HG02763 (cell line): Measurements from ENCODE around the gene SLC66A1.

Experiments
- ATAC-seq: cut with Tn5 transposase; IDR thresholded peaks from one replicate; pipeline ENCODE4 v1.9.1; 2021; ENCODE audit warnings: mild to moderate bottlenecking, moderate library complexity; ENCODE audit not compliant: unreplicated experiment

The SLC66A1 gene

DNA sequence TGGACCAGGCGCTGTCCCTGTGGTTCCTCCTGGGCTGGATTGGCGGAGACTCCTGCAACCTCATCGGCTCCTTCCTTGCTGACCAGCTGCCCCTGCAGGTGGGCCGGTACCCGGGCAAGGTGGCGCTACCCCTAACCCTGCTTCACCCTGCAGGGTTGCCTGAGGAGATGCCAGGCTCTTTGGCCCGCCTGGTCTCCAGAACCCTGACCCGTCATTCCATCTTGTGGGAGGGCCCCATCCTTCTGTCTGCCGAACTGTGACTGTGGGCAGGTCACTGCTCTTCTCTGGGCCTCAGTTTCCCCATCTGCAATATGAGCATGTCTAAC, 12.5 kb downstream of the SLC66A1 start:
- no peak for ATAC-seq

- no peak for ATAC-seq
Measured at GRCh38 chr1:19325368-19325957, 13.3 kb downstream of the SLC66A1 start.

GRCh38 chr1:19325958-19326747, 14.0 kb downstream of the SLC66A1 start:
- ATAC-seq: no peak

- ATAC-seq: no peak
Measured at GRCh38 chr1:19326748-19327065, 14.6 kb downstream of the SLC66A1 start.

DNA sequence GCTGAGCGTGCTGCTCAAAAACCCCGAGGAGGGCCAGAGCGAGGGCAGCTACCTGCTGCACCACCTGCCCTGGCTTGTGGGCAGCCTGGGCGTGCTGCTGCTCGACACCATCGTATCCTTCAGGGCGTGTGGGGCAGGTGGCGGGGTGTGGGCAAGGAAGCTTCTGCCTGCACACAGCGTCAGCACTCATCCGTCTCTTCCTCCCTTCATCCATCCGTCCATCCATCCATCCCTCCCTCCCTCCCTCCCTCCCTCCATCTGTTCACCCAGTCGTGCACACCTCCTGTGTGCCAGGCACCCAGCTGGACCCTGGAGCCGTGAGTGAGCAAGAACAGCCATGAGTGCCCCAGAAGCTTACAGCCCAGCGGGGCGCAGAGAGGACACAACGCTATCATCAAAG, 15.2 kb downstream of the SLC66A1 start:
- no peak for ATAC-seq

DNA sequence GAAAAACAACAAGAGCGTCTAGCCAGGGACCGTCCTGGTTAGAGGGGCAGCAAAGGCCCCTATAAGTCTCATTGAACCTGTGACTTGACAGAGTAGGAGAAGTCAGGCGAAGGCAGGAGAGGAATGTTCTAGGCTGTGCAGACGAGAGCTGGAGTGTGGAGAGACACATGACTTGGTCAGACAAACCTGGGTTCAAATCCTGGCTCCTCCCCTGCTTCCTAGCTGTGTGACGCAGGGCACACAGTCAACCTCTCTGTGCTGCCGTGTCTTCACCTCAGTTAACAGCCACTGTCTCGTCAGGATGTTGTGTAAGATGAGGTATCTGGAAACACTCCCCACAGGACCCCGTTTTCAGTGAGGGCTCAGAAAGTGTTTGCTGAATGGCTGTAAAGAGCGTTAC, 15.6 kb downstream of the SLC66A1 start:
- ATAC-seq: no peak

GRCh38 chr1:19328486-19328885, 16.4 kb downstream of the SLC66A1 start:
- ATAC-seq: no peak

DNA sequence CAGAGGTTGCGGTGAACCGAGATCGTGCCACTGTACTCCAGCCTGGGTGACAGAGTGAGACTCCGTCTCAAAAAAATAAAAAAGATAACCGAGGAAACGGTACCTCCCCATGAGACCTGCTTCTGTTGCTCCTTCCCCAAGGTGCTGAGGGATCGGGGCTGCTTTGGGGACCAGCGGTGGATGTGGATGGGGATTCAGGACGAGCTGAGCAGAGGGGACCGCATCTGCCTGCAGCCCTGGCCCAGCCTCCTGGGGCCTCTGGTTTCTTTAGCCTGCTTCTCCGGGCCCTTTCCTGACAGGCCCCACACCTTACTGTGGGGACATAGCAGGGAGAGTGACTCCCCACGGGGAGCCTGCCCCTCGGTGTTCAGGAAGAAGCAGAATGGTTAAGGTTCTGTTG, 17.1 kb downstream of the SLC66A1 start:
- no peak for ATAC-seq

GRCh38 chr1:19329611-19330010, 17.5 kb downstream of the SLC66A1 start:
- ATAC-seq: no peak

DNA sequence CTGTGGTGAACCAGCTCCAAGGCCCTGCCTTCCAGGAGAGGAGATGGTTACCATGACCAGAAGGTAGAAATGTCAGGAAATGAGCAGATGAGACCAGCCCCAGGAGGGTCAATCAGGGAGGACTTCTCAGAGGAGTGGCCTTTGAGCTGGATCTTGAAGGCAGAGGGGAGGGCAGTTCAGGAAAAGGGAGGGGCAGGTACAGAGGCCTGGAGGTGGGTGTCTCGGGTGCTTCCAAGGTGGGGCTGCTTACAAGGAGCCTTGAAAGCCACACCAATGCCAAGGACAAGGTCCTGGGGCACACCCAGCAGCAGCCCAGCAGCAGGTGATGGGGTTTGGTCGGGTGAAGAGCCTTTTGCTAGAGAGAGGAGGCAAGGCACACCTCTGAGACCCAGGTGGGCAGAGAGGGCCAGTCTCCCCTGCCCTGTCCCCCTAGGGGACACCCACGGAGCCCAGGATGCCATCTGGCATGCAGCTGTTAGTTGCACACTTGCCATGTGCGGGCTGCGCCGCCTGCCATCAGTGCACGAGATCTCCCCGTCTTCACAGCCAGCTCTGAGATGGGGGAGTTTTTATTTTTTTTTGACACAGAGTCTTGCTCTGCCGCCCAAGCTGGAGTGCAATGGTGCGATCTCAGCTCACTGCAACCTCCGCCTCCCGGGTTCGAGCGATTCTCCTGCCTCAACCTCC, 18.5 kb downstream of the SLC66A1 start:
- no peak for ATAC-seq

DNA sequence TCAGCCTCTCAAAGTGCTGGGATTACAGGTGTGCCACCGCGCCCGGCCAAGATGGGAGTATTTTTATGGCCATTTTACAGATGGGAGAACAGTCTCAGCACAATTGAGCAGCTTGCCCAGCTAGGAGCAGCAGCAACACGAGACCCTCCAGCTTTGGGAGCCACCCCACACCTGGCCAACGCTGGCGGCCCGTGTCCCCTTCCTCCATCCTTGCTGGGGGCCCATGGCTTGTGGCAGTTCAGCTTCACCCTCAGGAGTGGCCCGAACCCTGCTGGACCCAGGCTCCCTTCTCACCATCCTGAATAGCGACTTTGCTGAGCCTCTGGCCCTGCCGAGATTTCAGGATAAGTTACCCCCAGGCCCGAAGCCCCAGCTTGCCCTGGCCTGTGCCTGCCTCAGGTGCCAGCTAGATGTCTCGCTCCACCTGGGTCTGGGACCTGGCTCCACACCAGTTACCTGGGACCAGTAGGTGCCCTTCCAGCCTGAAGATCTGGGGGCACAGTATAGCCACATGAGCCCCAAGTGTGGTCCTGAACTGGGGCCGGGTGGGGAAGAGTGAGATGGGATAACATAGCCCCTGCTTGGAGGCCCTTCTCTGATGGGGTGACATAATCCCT, 19.2 kb downstream of the SLC66A1 start:
- ATAC-seq: no peak

DNA sequence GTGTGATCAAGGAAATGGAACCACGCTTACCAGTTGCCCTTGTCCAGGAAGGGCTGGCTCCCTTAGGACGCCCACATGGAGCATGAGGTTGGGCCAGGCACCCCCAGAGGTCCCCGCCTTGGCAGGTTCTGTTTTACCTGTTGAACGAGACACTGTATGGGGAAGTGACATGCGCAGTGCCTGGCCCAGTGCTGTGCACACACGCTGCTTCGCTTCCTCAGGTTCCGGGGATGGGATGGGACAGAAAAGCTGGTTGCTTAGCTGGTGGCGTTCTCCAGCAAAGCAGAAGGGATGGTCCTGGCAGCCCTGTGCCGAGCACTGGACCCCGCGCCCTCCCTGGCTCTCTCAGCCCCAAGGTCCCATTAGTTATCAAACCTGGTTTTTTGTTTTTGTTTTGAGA, 20.7 kb downstream of the SLC66A1 start:
- no peak for ATAC-seq

DNA sequence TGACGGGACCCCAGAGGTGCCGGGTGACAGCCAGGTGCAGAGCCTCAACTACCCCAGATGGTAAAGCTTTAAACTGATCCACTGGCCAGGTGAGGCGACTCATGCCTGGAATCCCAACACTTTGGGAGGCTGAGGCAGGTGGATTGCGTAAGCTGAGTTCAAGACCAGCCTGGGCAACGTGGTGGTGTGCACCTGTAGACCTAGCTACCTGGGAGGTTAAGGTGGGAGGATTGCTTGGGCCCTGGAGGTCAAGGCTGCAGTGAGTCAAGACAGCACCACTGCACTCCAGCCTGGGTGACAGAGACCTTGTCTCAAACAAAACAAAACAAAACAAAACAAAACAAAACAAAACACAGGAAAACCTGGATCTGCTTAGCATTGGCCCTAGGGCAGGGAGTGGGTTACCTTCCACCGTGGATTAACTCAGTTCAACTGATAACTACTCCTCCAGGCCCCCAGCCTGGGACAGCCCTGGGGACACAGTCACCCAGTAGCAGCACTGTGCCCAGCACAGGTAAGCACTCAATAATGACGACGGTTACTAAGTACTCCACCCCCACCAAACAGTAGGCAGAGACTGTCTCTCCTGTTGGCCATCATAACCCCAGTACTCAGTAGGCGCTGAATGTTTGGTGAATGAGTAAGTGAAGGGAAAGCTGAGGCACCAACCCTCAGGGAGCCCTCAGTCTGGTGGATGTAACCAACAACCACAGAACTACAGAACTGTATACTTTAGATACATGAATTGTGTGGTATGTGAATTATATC, 21.6 kb downstream of the SLC66A1 start:
- no peak for ATAC-seq

GRCh38 chr1:19336543-19336942, 24.4 kb downstream of the SLC66A1 start:
- ATAC-seq: no peak

DNA sequence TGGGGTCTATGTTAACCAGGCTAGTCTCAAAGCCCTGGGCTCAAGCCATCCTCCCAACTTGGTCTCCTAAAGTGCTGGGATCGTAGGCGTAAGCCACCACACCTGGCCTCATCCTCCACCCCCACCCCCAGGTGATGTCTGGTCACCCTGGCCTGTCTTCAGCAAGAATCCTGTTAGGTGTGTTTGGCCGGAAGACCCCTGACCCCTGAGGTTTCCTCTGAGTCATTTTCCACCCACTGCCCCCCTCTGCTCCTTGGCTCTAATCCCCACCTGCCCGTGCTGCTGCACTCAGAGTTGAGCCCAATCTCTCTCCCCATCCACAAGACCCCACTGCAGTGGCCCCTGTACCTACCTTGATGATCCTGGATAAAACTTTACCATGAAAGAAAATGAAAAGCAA, 25.2 kb downstream of the SLC66A1 start:
- ATAC-seq: no peak

- no peak for ATAC-seq
Measured at GRCh38 chr1:19338323-19338762, 26.2 kb downstream of the SLC66A1 start.

- no peak for ATAC-seq
Measured at GRCh38 chr1:19339214-19339861, 27.2 kb downstream of the SLC66A1 start.

DNA sequence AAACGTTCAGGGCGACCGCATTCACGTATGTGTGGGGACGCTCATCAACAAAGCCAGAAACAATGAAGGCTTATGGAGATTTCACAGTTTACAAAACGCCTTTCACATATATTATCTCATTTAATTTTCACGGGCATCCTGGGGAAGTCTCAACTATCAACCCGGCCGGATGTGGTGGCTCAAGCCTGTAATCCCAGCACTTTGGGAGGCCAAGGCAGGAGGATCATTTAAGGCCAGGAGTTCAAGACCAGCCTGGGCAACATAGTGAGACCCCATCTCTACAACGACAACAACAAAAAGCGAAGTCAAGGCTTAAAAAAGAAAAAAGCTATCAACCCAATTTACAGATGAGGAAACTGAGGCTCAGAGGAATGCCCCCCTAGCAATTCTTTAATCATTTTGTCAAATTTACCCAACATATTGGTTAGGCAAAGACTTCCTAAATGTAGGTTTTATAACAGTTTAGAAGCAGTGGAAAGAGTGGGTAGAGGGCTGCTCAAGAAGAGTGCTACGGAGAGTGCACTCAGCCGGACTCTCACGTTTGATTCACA, 28.3 kb downstream of the SLC66A1 start:
- no peak for ATAC-seq

- ATAC-seq: no peak
Measured at GRCh38 chr1:19341201-19342061, 29.3 kb downstream of the SLC66A1 start.
